GM20431 (cell line): ENCODE data around the gene LCN1.

Experiments
- in situ Hi-C: fragments of 300-500 bp; cut with MseI, MboI; formaldehyde crosslinking; loops from one replicate; pipeline ENCODE4 v1.15.0; 2020; ENCODE audit warnings: low sequenced_read_pairs; ENCODE audit not compliant: unreplicated experiment

The LCN1 gene

DNA sequence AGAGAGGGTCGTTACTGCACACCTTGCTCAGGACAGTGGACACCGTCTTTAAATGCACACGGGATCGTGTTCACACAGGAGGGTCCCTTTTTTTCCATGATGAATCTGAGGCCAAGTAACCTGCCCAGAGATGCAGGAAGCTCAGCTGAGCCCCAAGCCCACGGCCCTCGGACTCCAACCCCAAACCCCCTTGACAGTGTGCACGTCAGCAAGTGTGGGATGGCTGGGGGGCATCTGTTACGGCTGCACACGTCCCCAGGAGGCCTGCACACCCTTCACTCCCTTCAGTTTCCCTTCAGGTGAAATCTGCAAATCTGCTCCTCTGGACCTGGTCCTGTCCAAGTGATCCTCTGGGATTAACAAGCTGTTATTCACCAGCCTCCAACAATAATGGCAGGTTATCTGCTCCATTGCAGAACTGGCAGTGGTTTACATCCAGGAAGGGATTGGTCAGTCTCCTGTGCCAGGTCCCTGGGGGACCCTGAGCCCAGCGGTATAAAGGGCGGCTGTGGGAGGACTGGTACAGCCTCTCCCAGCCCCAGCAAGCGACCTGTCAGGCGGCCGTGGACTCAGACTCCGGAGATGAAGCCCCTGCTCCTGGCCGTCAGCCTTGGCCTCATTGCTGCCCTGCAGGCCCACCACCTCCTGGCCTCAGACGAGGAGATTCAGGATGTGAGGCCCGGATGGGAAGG lies at the start of gene LCN1:
TSS of gene LCN1 (plus strand) at position 525 of the 692 bp plus-strand sequence. CDS start at position 583, 58 bp downstream.
- in situ Hi-C loops: no loop called here

DNA sequence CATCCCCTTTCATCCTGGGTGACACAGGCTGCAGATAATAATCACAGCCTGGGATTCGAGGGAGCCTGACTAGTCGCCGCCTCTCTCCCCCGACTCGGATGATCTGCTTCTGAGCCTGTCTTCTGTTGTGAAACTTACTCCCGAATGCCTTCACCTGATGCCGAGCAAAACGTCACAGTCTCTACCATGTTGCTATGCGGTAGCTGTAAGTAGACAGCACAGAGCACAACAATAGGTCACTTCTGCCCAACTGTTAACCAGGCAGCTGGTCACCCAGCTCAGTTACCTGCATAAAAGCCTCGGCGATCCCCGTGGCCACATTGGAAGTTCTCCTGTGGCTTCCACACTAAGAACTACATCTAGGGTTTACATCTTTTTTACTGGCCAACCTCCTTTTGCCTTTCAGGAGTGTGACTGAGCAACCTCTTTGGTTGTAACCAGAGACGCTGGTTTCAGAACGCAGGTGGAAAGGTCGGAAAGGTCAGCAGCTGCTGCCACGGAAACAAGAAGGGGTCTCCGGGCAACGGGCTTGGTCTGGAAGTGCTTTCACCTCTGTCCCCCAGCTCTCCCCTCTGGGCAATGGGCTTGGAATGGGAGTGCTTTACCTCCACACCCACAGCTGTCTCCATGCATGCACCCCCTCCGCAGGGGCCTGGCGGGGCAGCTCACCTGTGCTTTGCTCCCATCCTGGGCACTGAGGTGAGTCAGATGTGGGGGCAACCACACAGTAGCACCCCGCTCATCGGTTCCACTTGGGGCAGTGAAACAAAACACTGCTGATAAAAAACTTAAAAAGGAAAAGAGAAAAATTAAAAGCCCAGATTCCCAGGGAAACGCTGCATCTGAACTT lies 49.2 kb upstream of the LCN1 start:
- in situ Hi-C loops: no loop called here

GRCh38 chr9:135473972-135474543 lies 47.2 kb upstream of the LCN1 start:
- in situ Hi-C loops: no loop called here

- in situ Hi-C loops: no loop called here
Measured at GRCh38 chr9:135474915-135475314, 46.3 kb upstream of the LCN1 start.

DNA sequence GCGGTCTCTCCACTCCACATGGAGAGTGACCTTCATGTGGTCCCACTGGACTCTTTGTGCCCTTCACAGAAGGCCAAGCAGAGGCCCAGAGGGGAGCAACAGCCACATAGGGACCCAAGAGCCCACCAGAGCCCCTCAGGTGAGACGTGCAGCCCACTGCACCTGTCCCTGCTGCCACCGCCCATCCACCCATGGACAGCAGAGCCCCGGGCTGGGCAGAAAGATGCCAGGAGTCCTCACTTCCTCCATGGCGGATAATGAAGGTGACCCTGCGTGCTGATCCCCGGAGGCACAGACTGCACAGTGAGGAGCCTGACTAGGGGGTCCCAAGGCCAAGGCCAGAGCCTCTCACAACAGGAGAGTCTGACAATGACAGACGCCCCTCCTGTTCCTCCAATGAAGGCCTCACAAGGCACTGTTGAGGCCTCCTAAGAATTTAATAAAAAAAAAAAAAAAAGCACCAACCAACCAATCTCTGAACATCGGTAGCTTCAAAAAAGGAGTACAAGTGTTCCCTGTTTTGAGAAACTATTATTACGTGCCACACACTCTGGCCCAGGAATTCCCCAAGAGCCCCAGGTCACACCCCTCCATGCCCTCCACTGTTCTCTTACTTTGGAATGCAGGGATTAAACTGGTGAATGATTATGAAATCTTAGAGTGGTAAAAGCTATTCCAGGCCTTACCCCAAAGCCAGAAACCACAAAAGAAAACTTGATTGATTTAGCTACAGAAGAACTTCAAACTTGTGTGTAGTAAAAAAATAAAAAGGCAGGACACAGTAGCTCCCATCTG lies 44.5 kb upstream of the LCN1 start:
- in situ Hi-C loops: no loop called here

DNA sequence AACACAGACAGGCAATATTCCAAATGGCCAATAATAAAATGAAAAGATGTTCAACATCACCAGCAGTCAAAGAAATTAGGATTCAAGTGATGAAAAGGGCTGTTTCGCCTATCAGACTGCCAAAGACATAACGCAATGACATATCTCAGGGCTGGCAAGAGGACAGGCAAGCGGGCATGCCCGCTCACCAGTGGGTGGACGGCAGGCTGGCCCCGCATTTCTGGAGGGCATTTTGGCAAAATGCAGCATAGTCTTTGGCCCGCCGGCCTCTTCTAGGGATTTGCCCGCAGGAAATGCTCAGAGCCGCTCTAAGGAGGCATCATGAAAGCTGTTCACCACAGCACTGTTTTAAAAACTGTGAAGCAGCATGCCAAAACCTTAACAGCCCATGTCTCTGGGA lies 43.0 kb upstream of the LCN1 start:
- in situ Hi-C loops: no loop called here

DNA sequence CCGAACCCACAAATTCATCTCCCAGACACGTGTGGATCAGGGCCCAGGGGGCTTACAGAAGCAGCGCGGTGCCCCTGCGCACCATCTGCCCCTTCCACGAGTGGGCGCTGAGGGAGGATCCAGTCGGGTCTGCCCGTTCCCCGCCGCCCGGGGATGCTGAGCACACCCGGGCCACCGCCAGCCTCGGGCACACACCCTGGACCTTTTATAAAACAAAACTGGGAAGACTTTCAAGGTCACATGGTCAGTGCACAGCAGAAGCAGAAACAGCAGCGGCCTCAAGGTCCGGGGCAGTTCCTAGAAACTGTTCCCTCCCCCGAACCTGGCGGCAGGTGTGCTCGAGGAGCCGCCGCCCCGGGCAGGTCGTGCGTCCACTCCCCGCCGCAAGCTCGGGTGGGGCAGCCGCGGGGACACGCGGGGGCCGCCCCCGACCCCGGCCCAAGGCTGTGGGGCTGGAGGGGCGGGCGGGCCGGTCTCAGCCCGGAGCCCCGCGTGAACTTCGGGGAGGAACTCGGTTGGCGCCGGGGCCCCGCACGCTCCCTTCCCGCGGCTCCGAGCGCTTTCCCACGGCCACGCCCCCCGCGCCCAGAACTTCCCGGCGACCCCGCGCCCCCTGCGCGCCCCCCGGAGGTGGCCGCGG lies 42.3 kb upstream of the LCN1 start:
- in situ Hi-C loops: no loop called here

DNA sequence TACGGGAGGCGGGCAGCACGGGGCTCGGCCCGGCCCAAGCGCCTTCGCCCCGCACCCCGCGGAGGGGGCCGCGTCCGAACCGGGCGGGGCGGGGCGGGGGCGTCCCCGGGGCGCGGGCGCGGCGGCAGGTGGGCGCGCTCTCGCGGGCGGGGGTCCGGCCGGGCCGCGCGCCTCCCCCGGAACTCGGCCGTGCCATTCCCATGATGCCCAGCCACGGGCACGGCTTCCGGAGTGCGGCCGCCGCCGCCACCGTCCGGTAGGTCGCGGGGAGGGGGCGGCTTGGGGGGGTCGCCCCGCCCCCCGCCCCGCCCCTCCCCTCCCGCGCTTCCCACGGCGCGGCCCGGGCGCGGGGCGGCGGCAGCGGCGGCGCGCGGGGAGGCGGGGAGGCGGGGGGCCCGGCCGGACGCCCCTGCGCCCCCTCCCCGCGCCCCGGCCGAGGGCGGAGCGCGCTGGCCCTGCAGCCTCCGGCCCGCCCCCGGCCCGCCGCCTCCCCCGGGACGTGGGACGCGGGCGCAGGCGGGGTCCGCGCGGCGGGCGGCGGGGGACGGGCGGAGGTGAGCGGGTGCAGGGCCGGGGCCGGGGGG lies 41.7 kb upstream of the LCN1 start, which contains the start of gene PPP1R26:
TSS of gene PPP1R26 (plus strand) at position 314 of the 584 bp plus-strand sequence. CDS start 4,729 bp downstream, outside the sequence.
- in situ Hi-C loops: no loop called here

DNA sequence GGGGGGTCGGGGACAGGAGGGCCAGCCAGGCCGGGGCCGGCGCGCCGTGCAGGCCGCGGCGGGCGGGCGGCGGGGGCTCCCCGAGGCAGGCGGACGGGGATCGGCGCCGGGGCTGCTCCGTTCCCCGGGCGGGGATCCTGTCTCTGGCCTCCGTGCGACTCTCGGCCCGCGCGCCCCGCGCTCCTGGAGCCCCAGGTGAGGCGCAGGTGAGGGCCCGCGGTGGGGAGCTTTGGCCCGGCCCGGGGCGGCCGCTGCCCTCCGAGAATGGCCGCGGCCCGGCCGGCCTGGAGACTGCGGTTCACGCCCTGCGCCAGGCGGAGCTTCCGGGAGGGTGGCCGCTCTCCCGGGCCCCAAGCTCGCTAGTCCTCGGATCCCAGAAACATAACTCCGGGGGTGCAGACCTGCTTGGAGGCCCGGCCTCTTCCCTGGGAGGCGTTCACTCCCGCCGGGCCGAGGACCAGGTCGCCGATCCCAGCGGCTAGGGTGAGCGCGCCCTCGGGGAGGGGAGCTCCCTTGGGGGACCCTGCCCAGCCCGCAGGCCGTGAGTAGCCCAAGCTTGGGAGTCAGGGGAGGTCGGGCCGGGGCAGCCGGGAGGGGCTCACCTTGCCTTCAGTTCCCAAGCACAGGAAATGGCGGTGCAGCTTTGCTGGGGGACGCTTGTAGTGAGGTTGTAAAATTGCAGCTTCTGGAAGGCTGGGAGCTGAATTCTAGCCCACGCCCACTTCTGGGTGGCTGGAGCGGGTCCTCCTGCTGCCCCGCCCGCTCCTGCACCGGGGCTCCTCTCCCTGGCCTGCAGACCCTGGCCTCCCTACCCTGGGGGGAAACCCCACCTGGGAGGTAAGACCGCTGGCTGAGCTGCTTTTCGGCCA lies 40.9 kb upstream of the LCN1 start:
- in situ Hi-C loops: no loop called here

GRCh38 chr9:135480940-135481310 lies 40.3 kb upstream of the LCN1 start:
- in situ Hi-C loops: no loop called here

GRCh38 chr9:135482015-135482754 lies 39.1 kb upstream of the LCN1 start:
- in situ Hi-C loops: no loop called here

DNA sequence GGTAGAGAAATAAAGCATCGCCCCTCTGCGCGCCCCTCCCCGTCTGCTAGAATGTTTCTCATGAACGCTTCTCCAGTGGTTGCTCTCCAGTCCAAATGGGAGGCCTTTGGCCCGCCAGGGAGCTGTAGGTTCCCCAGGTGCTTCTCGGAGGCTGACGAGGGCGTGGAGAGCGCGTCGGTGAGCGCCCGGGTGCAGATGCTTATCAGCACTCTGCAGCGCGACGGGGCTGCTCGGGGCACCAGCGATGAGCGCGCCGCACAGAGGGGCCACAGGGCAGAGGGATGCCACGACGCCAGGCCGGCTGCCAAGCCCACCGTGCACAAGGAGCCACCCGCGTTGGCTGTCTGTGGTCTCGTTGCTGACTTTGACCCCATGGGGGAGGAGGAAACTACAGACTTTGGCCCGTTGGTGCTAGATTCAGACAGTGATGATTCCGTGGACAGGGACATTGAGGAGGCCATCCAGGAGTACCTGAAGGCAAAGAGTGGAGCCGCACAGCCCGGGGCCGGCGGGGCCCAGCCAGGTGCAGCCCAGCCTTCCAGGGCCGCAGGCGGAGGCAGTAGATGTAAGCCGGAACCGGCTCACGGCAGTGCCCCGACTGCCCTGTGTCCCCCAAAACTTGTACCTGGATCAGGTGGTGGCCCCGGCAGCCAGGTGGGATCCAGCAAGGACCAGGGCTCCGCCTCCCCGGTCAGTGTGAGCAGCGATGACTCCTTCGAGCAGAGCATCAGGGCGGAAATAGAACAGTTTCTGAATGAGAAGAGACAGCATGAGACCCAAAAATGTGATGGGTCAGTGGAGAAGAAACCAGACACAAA lies 36.6 kb upstream of the LCN1 start:
- in situ Hi-C loops: no loop called here

DNA sequence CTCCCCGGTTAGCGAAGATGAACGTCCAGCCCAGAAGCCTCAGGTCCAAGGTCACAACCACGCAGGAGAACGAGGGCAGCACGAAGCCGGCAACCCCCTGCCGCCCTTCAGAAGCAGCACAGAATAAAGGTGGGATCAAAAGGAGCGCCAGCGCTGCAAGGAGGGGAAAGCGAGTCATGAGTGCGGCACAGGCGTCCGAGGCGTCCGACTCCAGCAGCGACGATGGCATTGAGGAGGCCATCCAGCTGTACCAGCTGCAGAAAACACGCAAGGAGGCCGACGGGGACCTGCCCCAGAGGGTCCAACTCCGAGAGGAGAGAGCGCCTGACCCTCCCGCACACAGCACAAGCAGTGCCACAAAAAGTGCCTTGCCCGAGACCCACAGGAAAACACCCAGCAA lies 35.9 kb upstream of the LCN1 start:
- in situ Hi-C loops: no loop called here

DNA sequence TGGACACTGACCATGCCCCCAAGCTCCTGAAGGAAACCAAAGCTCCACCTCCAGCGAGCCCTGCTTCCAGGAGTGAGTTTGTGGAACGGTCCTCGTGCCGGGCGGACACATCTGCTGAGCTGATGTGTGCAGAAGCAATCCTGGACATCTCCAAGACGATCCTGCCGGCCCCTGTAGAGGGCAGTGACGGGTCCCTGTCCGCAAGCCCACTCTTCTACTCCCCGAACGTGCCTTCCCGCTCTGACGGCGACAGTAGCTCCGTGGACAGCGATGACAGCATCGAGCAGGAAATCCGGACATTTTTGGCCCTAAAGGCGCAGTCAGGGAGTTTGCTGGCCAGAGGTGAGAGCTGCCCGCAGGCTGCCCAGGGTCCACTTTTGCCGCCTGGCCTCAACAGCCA lies 35.4 kb upstream of the LCN1 start:
- in situ Hi-C loops: no loop called here

DNA sequence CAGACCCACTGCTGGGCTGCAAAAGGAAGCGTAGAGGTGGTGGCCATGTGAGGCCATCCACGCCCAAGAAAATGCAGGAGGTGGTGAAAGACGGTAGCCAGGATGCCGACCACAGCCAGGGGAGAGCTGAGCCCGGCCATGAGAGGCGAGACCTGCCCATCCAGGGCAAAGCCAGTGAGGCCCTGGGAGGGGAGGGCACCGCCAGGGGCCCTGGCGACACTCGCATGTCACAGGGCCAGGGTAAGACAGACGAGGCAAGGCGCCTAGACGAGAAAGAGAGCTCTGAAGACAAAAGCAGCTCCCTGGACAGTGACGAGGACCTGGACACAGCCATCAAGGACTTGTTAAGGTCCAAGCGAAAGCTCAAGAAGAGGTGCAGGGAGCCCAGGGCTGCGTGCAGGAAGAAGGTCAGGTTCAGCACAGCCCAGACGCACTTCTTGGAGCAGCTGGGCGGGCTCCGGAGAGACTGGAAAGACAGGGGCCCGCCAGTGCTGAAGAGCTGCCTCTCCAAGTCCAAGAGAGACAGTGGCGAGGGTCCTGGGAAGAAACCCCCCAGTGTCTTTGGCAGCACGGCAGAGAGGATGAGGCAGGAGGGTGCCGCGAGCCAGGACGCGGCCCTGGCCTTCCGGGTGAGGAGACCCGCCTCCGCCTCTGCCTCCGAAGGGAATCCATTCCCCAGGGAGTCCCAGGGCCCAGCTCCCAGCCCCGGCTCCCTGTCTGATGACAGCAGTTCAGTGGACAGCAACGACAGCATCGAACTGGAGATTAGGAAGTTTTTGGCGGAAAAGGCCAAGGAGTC lies 34.8 kb upstream of the LCN1 start:
- in situ Hi-C loops: no loop called here

GRCh38 chr9:135487281-135488012 lies 33.8 kb upstream of the LCN1 start:
- in situ Hi-C loops: no loop called here
